Endodermal cell (in vitro differentiated cells): ENCODE results near the gene HEPHL1. TPM values are rescaled to one million over a fixed set of nuclear protein-coding genes. Genes with fewer than 3 reads are reported as not detected.

Experiments
- DNase-seq: peaks from one replicate; pipeline ENCODE4 v3.0.0-alpha.2; 2017
- H3K27ac ChIP-seq: 2 replicates; pipeline ENCODE4 v1.5.1; 2013; ENCODE audit warnings: mild to moderate bottlenecking, low read depth, low read length, moderate library complexity
- H3K27me3 ChIP-seq: 2 replicates; pipeline ENCODE4 v1.6.1; 2013; ENCODE audit warnings: mild to moderate bottlenecking, low read length, moderate library complexity; ENCODE audit not compliant: insufficient read depth, control insufficient read depth, poor library complexity, severe bottlenecking
- H3K36me3 ChIP-seq: 2 replicates; pipeline ENCODE4 v1.7.0; 2013; ENCODE audit warnings: mild to moderate bottlenecking, low read length, moderate library complexity; ENCODE audit not compliant: control insufficient read depth, insufficient read depth
- H3K4me1 ChIP-seq: one replicate; pipeline ENCODE4 v1.7.0; 2013; ENCODE audit warnings: low read length; ENCODE audit not compliant: control insufficient read depth, insufficient read depth
- H3K4me3 ChIP-seq: 2 replicates; pipeline ENCODE4 v1.5.1; 2013; ENCODE audit warnings: mild to moderate bottlenecking, low read length, moderate library complexity
- H3K9ac ChIP-seq: 2 replicates; pipeline ENCODE4 v1.6.1; 2013; ENCODE audit warnings: mild to moderate bottlenecking, low read length, moderate library complexity; ENCODE audit not compliant: poor library complexity, severe bottlenecking; ENCODE audit errors: extremely low read depth
- H3K9me3 ChIP-seq: 2 replicates; pipeline ENCODE4 v1.6.1; 2013; ENCODE audit warnings: mild to moderate bottlenecking, low read length, moderate library complexity; ENCODE audit not compliant: control insufficient read depth
- H3K27ac Mint-ChIP-seq: 2 replicates; pipeline ENCODE4 v1.8.0; 2020; ENCODE audit warnings: mixed read lengths
- H3K27me3 Mint-ChIP-seq: 2 replicates; pipeline ENCODE4 v1.8.0; 2021; ENCODE audit warnings: mild to moderate bottlenecking, mixed read lengths; ENCODE audit not compliant: insufficient read depth
- H3K36me3 Mint-ChIP-seq: 2 replicates; pipeline ENCODE4 v1.8.0; 2020; ENCODE audit warnings: low read depth, mixed read lengths
- H3K4me1 Mint-ChIP-seq: 2 replicates; pipeline ENCODE4 v1.8.0; 2020; ENCODE audit warnings: mixed read lengths
- H3K4me3 Mint-ChIP-seq: 2 replicates; pipeline ENCODE4 v1.8.0; 2020; ENCODE audit warnings: mild to moderate bottlenecking, moderate library complexity, mixed read lengths
- H3K9me3 Mint-ChIP-seq: 2 replicates; pipeline ENCODE4 v1.8.0; 2020; ENCODE audit warnings: mild to moderate bottlenecking, mixed read lengths
- WGBS, 2 experiments: methylation state at CpG; one replicate each; pipeline versions ENCODE4 v1.1.5 to v1.1.7; 2013; ENCODE audit warnings: missing lambda C conversion rate in 2 of 2, mixed read lengths in 1 of 2; ENCODE audit not compliant: insufficient coverage in 1 of 2, insufficient read length in 1 of 2; 5-methylcytosine and 5-hydroxymethylcytosine counted together
- total RNA-seq, 2 donors: library from RNA; stranded (reverse); fragmentation: NEBNext Ultra II Directional in 1 of 2; extraction: Animal tissue kit (Norgen Biotek cat#: 25700) in 1 of 2; gene quantifications; 2 replicates in 1 of 2; 3 replicates in 1 of 2; pipeline ENCODE4 v1.2.1, GENCODE V29; 2021
- TF ChIP-seq, protein P1 (sequence below): fragments of 200-600 bp; sonication (generic); conservative IDR thresholded peaks from 2 replicates; pipeline ENCODE4 v1.5.0; 2021; ENCODE audit warnings: antibody characterized with exemption, mild to moderate bottlenecking

The HEPHL1 gene
- total RNA-seq, 2 donors from 2014 or later = not detected

- Mint-ChIP-seq H3K4me1 (no peaks in the 10 kb centered on the region), H3K27me3 (peaks cover 2% of the 10 kb centered on the region), H3K9me3 (no peaks in the 10 kb centered on the region), H3K36me3 (no peaks in the 10 kb centered on the region), H3K27ac (no peak overlapping the region), H3K4me3 (no peak overlapping the region)
- Histone ChIP-seq H3K36me3 (no peaks in the 10 kb centered on the region), H3K4me1 (no peaks in the 10 kb centered on the region), H3K27me3 (no peaks in the 10 kb centered on the region), H3K27ac (no peak overlapping the region), H3K9ac (no peak overlapping the region), H3K9me3 (no peaks in the 10 kb centered on the region), H3K4me3 (no peak overlapping the region)
- 89 to 91% methylated on average over 2 to 3 of the region's 3 CpGs for WGBS, 2 experiments
- TF ChIP-seq, protein P1, sequence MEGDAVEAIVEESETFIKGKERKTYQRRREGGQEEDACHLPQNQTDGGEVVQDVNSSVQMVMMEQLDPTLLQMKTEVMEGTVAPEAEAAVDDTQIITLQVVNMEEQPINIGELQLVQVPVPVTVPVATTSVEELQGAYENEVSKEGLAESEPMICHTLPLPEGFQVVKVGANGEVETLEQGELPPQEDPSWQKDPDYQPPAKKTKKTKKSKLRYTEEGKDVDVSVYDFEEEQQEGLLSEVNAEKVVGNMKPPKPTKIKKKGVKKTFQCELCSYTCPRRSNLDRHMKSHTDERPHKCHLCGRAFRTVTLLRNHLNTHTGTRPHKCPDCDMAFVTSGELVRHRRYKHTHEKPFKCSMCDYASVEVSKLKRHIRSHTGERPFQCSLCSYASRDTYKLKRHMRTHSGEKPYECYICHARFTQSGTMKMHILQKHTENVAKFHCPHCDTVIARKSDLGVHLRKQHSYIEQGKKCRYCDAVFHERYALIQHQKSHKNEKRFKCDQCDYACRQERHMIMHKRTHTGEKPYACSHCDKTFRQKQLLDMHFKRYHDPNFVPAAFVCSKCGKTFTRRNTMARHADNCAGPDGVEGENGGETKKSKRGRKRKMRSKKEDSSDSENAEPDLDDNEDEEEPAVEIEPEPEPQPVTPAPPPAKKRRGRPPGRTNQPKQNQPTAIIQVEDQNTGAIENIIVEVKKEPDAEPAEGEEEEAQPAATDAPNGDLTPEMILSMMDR = no peak
- DNase-seq = no peak
These were observed 90.5 kb downstream of the HEPHL1 start for GRCh38 chr11:94111660-94112059.

GRCh38 chr11:94112206-94112953, 91.2 kb downstream of the HEPHL1 start:
- TF ChIP-seq, protein P1 = no peak
- H3K27me3 Mint-ChIP-seq = peaks cover 2% of the 10 kb centered on the region
- no peaks in the 10 kb centered on the region for H3K36me3 Mint-ChIP-seq
- no peak overlapping the region for H3K9ac ChIP-seq
- no peak overlapping the region for H3K27ac ChIP-seq
- 100% methylated on average over 1 of the region's 1 CpG; no CpG with 5 or more reads in 1 of the 2 experiments for WGBS, 2 experiments
- no peaks in the 10 kb centered on the region for H3K4me1 ChIP-seq
- no peaks in the 10 kb centered on the region for H3K9me3 ChIP-seq
- no peak overlapping the region for H3K27ac Mint-ChIP-seq
- no peaks in the 10 kb centered on the region for H3K27me3 ChIP-seq
- no peaks in the 10 kb centered on the region for H3K9me3 Mint-ChIP-seq
- DNase-seq = no peak
- no peaks in the 10 kb centered on the region for H3K36me3 ChIP-seq
- no peak overlapping the region for H3K4me3 ChIP-seq
- H3K4me1 Mint-ChIP-seq = no peaks in the 10 kb centered on the region
- no peak overlapping the region for H3K4me3 Mint-ChIP-seq

DNA sequence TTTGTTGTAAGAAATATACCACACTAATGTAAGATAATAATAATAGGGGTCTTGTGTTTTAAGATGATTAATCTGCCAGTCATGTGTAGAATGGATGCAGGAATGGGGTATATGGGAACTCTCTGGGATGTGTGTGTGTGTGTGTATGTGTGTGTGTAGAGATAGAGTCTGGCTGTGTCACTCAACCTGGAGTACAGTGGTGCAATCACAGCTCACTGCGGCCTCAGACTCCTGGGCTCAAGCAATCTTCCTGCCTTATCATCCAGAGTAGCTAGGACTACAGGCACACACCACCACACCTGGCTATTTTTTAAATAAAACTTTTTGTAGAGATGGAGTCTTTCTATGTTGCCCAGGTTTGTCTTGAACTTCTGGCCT, 96.0 kb downstream of the HEPHL1 start:
- Histone ChIP-seq H3K4me3 (no peak overlapping the region), H3K27me3 (no peaks in the 10 kb centered on the region), H3K36me3 (no peaks in the 10 kb centered on the region), H3K27ac (no peak overlapping the region), H3K4me1 (no peaks in the 10 kb centered on the region), H3K9me3 (no peaks in the 10 kb centered on the region), H3K9ac (no peak overlapping the region)
- Mint-ChIP-seq H3K27me3 (peaks cover 36% of the 10 kb centered on the region), H3K36me3 (no peaks in the 10 kb centered on the region), H3K27ac (no peak overlapping the region), H3K9me3 (peaks cover 6% of the 10 kb centered on the region), H3K4me3 (no peak overlapping the region), H3K4me1 (peaks cover 11% of the 10 kb centered on the region)
- TF ChIP-seq, protein P1 = no peak
- WGBS, 2 experiments = 92% methylated on average over 1 of the region's 1 CpG; no CpG with 5 or more reads in 1 of the 2 experiments
- no peak for DNase-seq
